ENCODE measurements around the gene ERBB4.
"Not testable (repeated sequence)": the region's sequence is repeated elsewhere in the genome, so short reads cannot be mapped to it uniquely, and the experiment has no call there.

Gene ERBB4

GRCh38 chr2:211534632-211535031 lies 1004.0 kb downstream of the ERBB4 start:
- H3K27ac ChIP-seq: no peak overlapping the region
- no peak for TF ChIP-seq CTCF (conservative IDR thresholded peaks at IDR 0.05)

- H3K27ac ChIP-seq: not testable (repeated sequence)
Observed at GRCh38 chr2:211524248-211524647, 1014.4 kb downstream of the ERBB4 start.

- no peak for TF ChIP-seq CTCF (conservative IDR thresholded peaks at IDR 0.05)
- no peak overlapping the region for H3K27ac ChIP-seq
Observed at GRCh38 chr2:211516537-211516936, 1022.1 kb downstream of the ERBB4 start.

GRCh38 chr2:211514049-211514448 lies 1024.6 kb downstream of the ERBB4 start:
- TF ChIP-seq CTCF (conservative IDR thresholded peaks at IDR 0.05): no peak
- H3K27ac ChIP-seq: no peak overlapping the region

- TF ChIP-seq CTCF (conservative IDR thresholded peaks at IDR 0.05): no peak
- no peak overlapping the region for H3K27ac ChIP-seq
Observed at GRCh38 chr2:211513446-211513845, 1025.2 kb downstream of the ERBB4 start.

- H3K27ac ChIP-seq: no peak overlapping the region
- no peak for TF ChIP-seq CTCF (conservative IDR thresholded peaks at IDR 0.05)
Observed at GRCh38 chr2:211512806-211513205, 1025.8 kb downstream of the ERBB4 start.

- no peak overlapping the region for H3K27ac ChIP-seq
- TF ChIP-seq CTCF (conservative IDR thresholded peaks at IDR 0.05): no peak
Observed at GRCh38 chr2:211503856-211504255, 1034.7 kb downstream of the ERBB4 start.

- no peak for TF ChIP-seq CTCF (conservative IDR thresholded peaks at IDR 0.05)
Observed at GRCh38 chr2:211503198-211503597, 1035.4 kb downstream of the ERBB4 start.

More at GRCh38 chr2:211503198-211503597, 1035.4 kb downstream of the ERBB4 start:
- no peak overlapping the region for H3K27ac ChIP-seq

All from VCaP (cell line).